GM18867 (cell line): ENCODE results near the gene PPIL1.
"Not testable (repeated sequence)": the region's sequence is repeated elsewhere in the genome, so short reads cannot be mapped to it uniquely, and the experiment has no call there.

Experiments used
- ATAC-seq: cut with Tn5 transposase; IDR thresholded peaks from one replicate; pipeline ENCODE4 v1.9.1; 2021; ENCODE audit warnings: mild to moderate bottlenecking, moderate library complexity; ENCODE audit not compliant: unreplicated experiment

The PPIL1 gene

GRCh38 chr6:36874443-36875249 is at the start of gene PPIL1:
TSS of gene PPIL1 (minus strand) at chr6:36874803. CDS start at chr6:36874772, 31 bp downstream.
- peak; percentile 71 for ATAC-seq

- ATAC-seq, result no peak
Measured at GRCh38 chr6:36924131-36924530, 49.5 kb upstream of the PPIL1 start.

- ATAC-seq, result no peak
Measured at GRCh38 chr6:36920546-36920945, 45.9 kb upstream of the PPIL1 start.

- ATAC-seq, result no peak
Measured at GRCh38 chr6:36920049-36920448, 45.4 kb upstream of the PPIL1 start.

GRCh38 chr6:36917541-36918193 is 43.1 kb upstream of the PPIL1 start:
- no peak for ATAC-seq

- no peak for ATAC-seq
Measured at GRCh38 chr6:36916126-36916525, 41.5 kb upstream of the PPIL1 start.

GRCh38 chr6:36915599-36915998 is 41.0 kb upstream of the PPIL1 start:
- ATAC-seq, result no peak

- no peak for ATAC-seq
Measured at GRCh38 chr6:36914227-36914794, 39.7 kb upstream of the PPIL1 start.

- ATAC-seq, result no peak
Measured at GRCh38 chr6:36913082-36913481, 38.5 kb upstream of the PPIL1 start.

- peak; percentile 83 for ATAC-seq
Measured at GRCh38 chr6:36912586-36912985, 38.0 kb upstream of the PPIL1 start.

GRCh38 chr6:36912030-36912454 is 37.4 kb upstream of the PPIL1 start:
- ATAC-seq, result peak; percentile 21

GRCh38 chr6:36908747-36909146 is 34.1 kb upstream of the PPIL1 start:
- ATAC-seq, result no peak

GRCh38 chr6:36907781-36908180 is 33.2 kb upstream of the PPIL1 start:
- no peak for ATAC-seq

GRCh38 chr6:36906539-36907325 is 32.1 kb upstream of the PPIL1 start:
- no peak for ATAC-seq

GRCh38 chr6:36904851-36905393 is 30.3 kb upstream of the PPIL1 start:
- no peak for ATAC-seq

GRCh38 chr6:36904114-36904513 is 29.5 kb upstream of the PPIL1 start:
- no peak for ATAC-seq

- no peak for ATAC-seq
Measured at GRCh38 chr6:36897609-36898008, 23.0 kb upstream of the PPIL1 start.

GRCh38 chr6:36893976-36894932 is 19.7 kb upstream of the PPIL1 start:
- no peak for ATAC-seq

GRCh38 chr6:36891153-36891552 is 16.6 kb upstream of the PPIL1 start:
- not testable (repeated sequence) for ATAC-seq
